ENCODE measurements around the gene MYRF. TPM values are rescaled to one million over a fixed set of nuclear protein-coding genes. Genes with fewer than 3 reads are reported as not detected.

The MYRF gene
- total and polyA plus RNA-seq, 2 of the 13 experiments (the other 11 are each of a cell fraction or from before 2014, with no cell fraction given), result 10.2 to 25.9 TPM

DNA sequence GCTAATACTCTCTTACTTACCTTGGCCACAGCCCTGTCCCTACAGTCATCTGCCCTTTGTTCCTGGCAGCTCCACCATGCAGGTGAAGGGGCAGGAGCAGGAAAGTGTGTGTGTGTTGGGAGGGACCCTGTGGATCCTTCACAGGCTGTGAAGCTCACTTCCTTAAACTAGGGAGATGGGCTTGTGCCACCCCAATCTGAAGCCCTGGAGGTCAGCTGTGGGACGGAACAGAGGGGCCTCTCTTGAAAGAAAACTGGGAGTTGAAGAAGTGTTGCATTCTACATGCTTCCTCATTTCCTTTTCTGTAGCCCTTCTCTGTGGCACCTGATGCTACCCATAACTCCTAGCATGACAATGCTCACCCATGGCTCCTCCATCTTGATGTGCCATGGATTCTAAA lies 52.7 kb downstream of the MYRF start:
- peaks cover 25 to 80% of the 10 kb centered on the region in 2 experiments for H3K36me3 ChIP-seq (replicated peaks in 1 of 2; ENCODE audit: control insufficient read depth in 1 of 2, insufficient read depth in 2 of 2, low read length in 2 of 2)

DNA sequence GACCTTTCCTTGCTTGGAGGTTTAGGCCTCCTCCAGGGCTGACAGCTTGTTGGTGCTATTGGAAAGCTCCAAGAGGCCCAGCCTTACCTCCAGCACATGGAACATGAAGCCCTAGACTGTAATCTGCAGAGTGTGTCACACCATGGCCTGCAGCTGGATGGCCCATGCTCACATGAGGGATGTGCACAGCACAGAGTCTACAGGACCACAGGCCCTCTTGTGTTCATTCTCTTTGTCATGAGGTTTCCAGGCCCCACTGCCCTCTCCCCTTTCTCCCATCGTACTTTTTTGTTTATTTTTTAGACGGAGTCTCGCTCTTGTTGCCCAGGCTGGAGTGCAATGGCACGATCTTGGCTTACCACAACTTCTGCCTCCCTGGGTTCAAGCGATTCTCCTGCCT lies 54.3 kb downstream of the MYRF start:
- no peak; the same call in 2 of the 3 replicates for ATAC-seq
- Histone ChIP-seq H3K4me1 (ENCODE audit: insufficient read depth, low read length) (no peaks in the 10 kb centered on the region), H3K9ac (ENCODE audit: insufficient read depth, low read depth, low read length) (no peak overlapping the region), H3K79me2 (ENCODE audit: insufficient read depth, low read length) (no peaks in the 10 kb centered on the region), H2AFZ (ENCODE audit: low read length) (no peak overlapping the region), H3K36me3 (replicated peaks in 1 of 2; ENCODE audit: control insufficient read depth in 1 of 2, insufficient read depth in 2 of 2, low read length in 2 of 2) (peaks cover 33 to 92% of the 10 kb centered on the region in 2 experiments), H3K4me3 (replicated peaks in 1 of 3; ENCODE audit: insufficient read depth in 1 of 3, low read depth in 2 of 3, low read length in 3 of 3) (no peak overlapping the region), H3K4me2 (ENCODE audit: low read depth, low read length) (no peak overlapping the region), H3K27ac (ENCODE audit: extremely low read length, insufficient read depth, low read length) (no peak overlapping the region), H3K27me3 (ENCODE audit: control insufficient read depth in 1 of 2, insufficient read depth in 2 of 2, low read length in 2 of 2) (no peaks in the 10 kb centered on the region; a peak in 1 of 5 replicates), H3K9me3 (ENCODE audit: low read length) (no peaks in the 10 kb centered on the region), H4K20me1 (ENCODE audit: insufficient read depth, low read length) (no peaks in the 10 kb centered on the region)
- 97% methylated on average over 5 of the region's 5 CpGs for WGBS (ENCODE audit: low lambda C conversion rate)
- ChIA-PET CTCF (ENCODE audit: low intra/inter-chr PET ratio, low total read pairs) (no interaction called here), POLR2A (interaction anchor here (1.8 kb wide), 1 partner anchor 8 kb away, joined by 6 read pairs; no protein-coding TSS in a partner anchor)
- FAIRE-seq, result no peak
- intact Hi-C loops (cut with micrococcal nuclease; ENCODE audit: unreplicated experiment), result no loop called here
- no peak for DNase-seq (ENCODE audit: low spot score)
- in situ Hi-C loops (cut with HindIII; ENCODE audit: extremely low pct_ligation_motif_present, low pct_unique_long_range_greater_than_20kb), result no loop called here
- no TSS peak for BruUV-seq (replicated peaks)
- TF ChIP-seq ZSCAN9 (CRISPR knock-in tag; IDR thresholded peaks at IDR 0.05; ENCODE audit: borderline replicate concordance) (no peak), RBM22 (optimal IDR thresholded peaks at IDR 0.05; ENCODE audit: low read length) (peak; percentile 71), ZNF121 (CRISPR knock-in tag; IDR thresholded peaks at IDR 0.05) (no peak)

More for the DNA sequence above, 52.7 kb downstream of the MYRF start:
- CTCF ChIA-PET (ENCODE audit: low intra/inter-chr PET ratio, low total read pairs), result no interaction called here
- Histone ChIP-seq H3K9ac (ENCODE audit: insufficient read depth, low read depth, low read length) (no peak overlapping the region), H3K4me1 (ENCODE audit: insufficient read depth, low read length) (peaks cover 4% of the 10 kb centered on the region; the same call in 1 of the 2 replicates), H3K79me2 (ENCODE audit: insufficient read depth, low read length) (no peaks in the 10 kb centered on the region), H3K27ac (ENCODE audit: extremely low read length, insufficient read depth, low read length) (no peak overlapping the region), H3K27me3 (ENCODE audit: control insufficient read depth in 1 of 2, insufficient read depth in 2 of 2, low read length in 2 of 2) (no peaks in the 10 kb centered on the region; a peak in 1 of 5 replicates), H3K4me3 (replicated peaks in 1 of 3; ENCODE audit: insufficient read depth in 1 of 3, low read depth in 2 of 3, low read length in 3 of 3) (no peak overlapping the region), H3K9me3 (ENCODE audit: low read length) (no peaks in the 10 kb centered on the region), H3K4me2 (ENCODE audit: low read depth, low read length) (no peak overlapping the region), H4K20me1 (ENCODE audit: insufficient read depth, low read length) (no peaks in the 10 kb centered on the region), H2AFZ (ENCODE audit: low read length) (no peak overlapping the region)
- no peak for ATAC-seq
- POLR2A ChIA-PET, result interaction anchor here (2.3 kb wide), 1 partner anchor 10 kb away, joined by 7 read pairs; no protein-coding TSS in a partner anchor
- DNase-seq (ENCODE audit: low spot score), result no peak
- in situ Hi-C loops (cut with HindIII; ENCODE audit: extremely low pct_ligation_motif_present, low pct_unique_long_range_greater_than_20kb) (no loop called here), intact Hi-C loops (cut with micrococcal nuclease; ENCODE audit: unreplicated experiment) (no loop called here)
- TF ChIP-seq HMG20B (CRISPR knock-in tag; conservative IDR thresholded peaks at IDR 0.05), result no peak
- no peak for FAIRE-seq
- WGBS (ENCODE audit: low lambda C conversion rate), result 90% methylated on average over 1 of the region's 1 CpG
- no TSS peak for BruUV-seq (replicated peaks)

Measured in HepG2 (cell line).